ENCODE measurements around the gene AKAP13. TPM values are rescaled to one million over a fixed set of nuclear protein-coding genes. Genes with fewer than 3 reads are reported as not detected.

AKAP13 gene
- total RNA-seq, 2 experiments from 2014 or later = 282 to 304 TPM

GRCh38 chr15:85745525-85746150, 365.2 kb downstream of the AKAP13 start:
- peaks cover 5% of the 10 kb centered on the region for H3K4me1 ChIP-seq (ENCODE audit: insufficient read depth, low read length)
- POLR2A ChIA-PET = no interaction called here
- intact Hi-C loops (cut with DNase I, micrococcal nuclease) = no loop called here

GRCh38 chr15:85746641-85747040, 366.2 kb downstream of the AKAP13 start:
- no peak for ATAC-seq (ENCODE audit: poor library complexity)
- H3K27ac ChIP-seq (ENCODE audit: low read depth in 1 of 2, low read length in 2 of 2) = no peak overlapping the region
- ChIA-PET POLR2A (no interaction called here), CTCF (interaction anchor here (1.0 to 1.2 kb wide), 2 partner anchors 14 to 94 kb away, joined by 3 read pairs; no protein-coding TSS in a partner anchor)
- no peak overlapping the region for H3K27ac Mint-ChIP-seq
- no peaks in the 10 kb centered on the region for H3K9me3 Mint-ChIP-seq
- no peak overlapping the region for H3K4me3 Mint-ChIP-seq
- H3K36me3 ChIP-seq (ENCODE audit: insufficient read depth, low read length) = peaks cover 67% of the 10 kb centered on the region
- peaks cover 23% of the 10 kb centered on the region for H3K4me1 Mint-ChIP-seq (ENCODE audit: low read depth)
- TF ChIP-seq CTCF (IDR thresholded peaks at IDR 0.05) = no peak
- no peaks in the 10 kb centered on the region for H3K27me3 Mint-ChIP-seq
- H3K27me3 ChIP-seq (ENCODE audit: control insufficient read depth in 1 of 2, insufficient read depth in 2 of 2, low read length in 2 of 2) = no peaks in the 10 kb centered on the region
- peaks cover 73% of the 10 kb centered on the region for H3K36me3 Mint-ChIP-seq (ENCODE audit: low read depth)
- intact Hi-C loops (cut with DNase I, micrococcal nuclease) = no loop called here
- H3K4me3 ChIP-seq (ENCODE audit: low read length) = no peak overlapping the region
- peaks cover 14% of the 10 kb centered on the region for H3K4me1 ChIP-seq (ENCODE audit: insufficient read depth, low read length)
- H3K9me3 ChIP-seq (ENCODE audit: control insufficient read depth in 1 of 2, insufficient read depth in 1 of 2, low read length in 2 of 2) = no peaks in the 10 kb centered on the region
- no peak for DNase-seq

More at GRCh38 chr15:85745525-85746150, 365.2 kb downstream of the AKAP13 start:
- Mint-ChIP-seq H3K4me1 (ENCODE audit: low read depth) (peaks cover 13% of the 10 kb centered on the region), H3K27ac (no peak overlapping the region), H3K36me3 (ENCODE audit: low read depth) (peaks cover 83% of the 10 kb centered on the region), H3K4me3 (no peak overlapping the region), H3K27me3 (no peaks in the 10 kb centered on the region), H3K9me3 (no peaks in the 10 kb centered on the region)
- H3K27ac ChIP-seq (ENCODE audit: low read depth in 1 of 2, low read length in 2 of 2) = no peak overlapping the region
- DNase-seq (no peak), ATAC-seq (ENCODE audit: poor library complexity) (no peak)
- CTCF ChIA-PET = interaction anchor here (1.2 kb wide), 1 partner anchor 13 kb away, joined by 3 read pairs; no protein-coding TSS in a partner anchor
- H3K9me3 ChIP-seq (ENCODE audit: control insufficient read depth in 1 of 2, insufficient read depth in 1 of 2, low read length in 2 of 2) = no peaks in the 10 kb centered on the region
- no peak overlapping the region for H3K4me3 ChIP-seq (ENCODE audit: low read length)
- TF ChIP-seq CTCF (IDR thresholded peaks at IDR 0.05) = no peak
- H3K27me3 ChIP-seq (ENCODE audit: control insufficient read depth in 1 of 2, insufficient read depth in 2 of 2, low read length in 2 of 2) = no peaks in the 10 kb centered on the region
- H3K36me3 ChIP-seq (ENCODE audit: insufficient read depth, low read length) = peaks cover 77% of the 10 kb centered on the region

GRCh38 chr15:85748176-85748575, 367.8 kb downstream of the AKAP13 start:
- peaks cover 58% of the 10 kb centered on the region for H3K36me3 Mint-ChIP-seq (ENCODE audit: low read depth)
- POLR2A ChIA-PET = interaction anchor here (0.9 kb wide), 1 partner anchor 45 kb away, joined by 3 read pairs; no protein-coding TSS in a partner anchor

More at GRCh38 chr15:85748176-85748575, 367.8 kb downstream of the AKAP13 start:
- H3K4me1 Mint-ChIP-seq (ENCODE audit: low read depth) = peaks cover 29% of the 10 kb centered on the region
- ATAC-seq (ENCODE audit: poor library complexity) = no peak
- no peak for DNase-seq
- TF ChIP-seq CTCF (IDR thresholded peaks at IDR 0.05) = no peak
- CTCF ChIA-PET = no interaction called here
- no peaks in the 10 kb centered on the region for H3K9me3 Mint-ChIP-seq
- no peaks in the 10 kb centered on the region for H3K27me3 Mint-ChIP-seq
- H3K4me3 Mint-ChIP-seq = no peak overlapping the region
- Histone ChIP-seq H3K27me3 (ENCODE audit: control insufficient read depth in 1 of 2, insufficient read depth in 2 of 2, low read length in 2 of 2) (no peaks in the 10 kb centered on the region), H3K9me3 (ENCODE audit: control insufficient read depth in 1 of 2, insufficient read depth in 1 of 2, low read length in 2 of 2) (no peaks in the 10 kb centered on the region), H3K4me1 (ENCODE audit: insufficient read depth, low read length) (peaks cover 22% of the 10 kb centered on the region), H3K4me3 (ENCODE audit: low read length) (no peak overlapping the region), H3K36me3 (ENCODE audit: insufficient read depth, low read length) (peaks cover 52% of the 10 kb centered on the region), H3K27ac (ENCODE audit: low read depth in 1 of 2, low read length in 2 of 2) (no peak overlapping the region)
- no peak overlapping the region for H3K27ac Mint-ChIP-seq
- intact Hi-C loops (cut with DNase I, micrococcal nuclease) = no loop called here
